Measurements from ENCODE around the gene MTCL1. TPM values are rescaled to one million over a fixed set of nuclear protein-coding genes. Genes with fewer than 3 reads are reported as not detected.
A peak's percentile ranks its signal among the peaks of the same experiment; 100 is the strongest.

The MTCL1 gene
- total RNA-seq, 1 experiment from 2014 or later: 50.1 TPM

- intact Hi-C loops (cut with micrococcal nuclease; ENCODE audit: unreplicated experiment): loop anchor here (10.0 kb wide), 1 partner anchor 183 kb away; no protein-coding TSS in a partner anchor
- in situ Hi-C loops (cut with HindIII; ENCODE audit: low pct_unique_long_range_greater_than_20kb, low sequenced_read_pairs): no loop called here
- no TSS peak for BruUV-seq (replicated peaks)
- ATAC-seq (no peak), DNase-seq (ENCODE audit: low read depth, low spot score) (peak; percentile 47)
- no peaks in the 10 kb centered on the region for H3K9me3 ChIP-seq (ENCODE audit: control insufficient read depth, insufficient read depth, low read depth, low read length)
- ChIA-PET CTCF (no interaction called here), POLR2A (no interaction called here)
- peaks cover 38% of the 10 kb centered on the region for H3K4me1 ChIP-seq (ENCODE audit: control insufficient read depth, insufficient read depth, low read length)
- no peaks in the 10 kb centered on the region for H3K27me3 ChIP-seq (ENCODE audit: control insufficient read depth, insufficient read depth, low read length)
- peak overlapping the region; percentile 81 for H3K27ac ChIP-seq (ENCODE audit: low read length)
- H3K36me3 ChIP-seq (ENCODE audit: control insufficient read depth, insufficient read depth, low read length): peaks cover 4% of the 10 kb centered on the region
- H3K4me3 ChIP-seq (ENCODE audit: low read depth in 2 of 2, low read length in 2 of 2): no peak overlapping the region
- TF ChIP-seq POLR2AphosphoS5 (IDR thresholded peaks at IDR 0.05; ENCODE audit: low read depth, low read length): no peak
- TF ChIP-seq REST (IDR thresholded peaks at IDR 0.05; ENCODE audit: insufficient read depth in 1 of 2, low read depth in 2 of 2, low read length in 1 of 2): no peak
- no peak for TF ChIP-seq CTCF (IDR thresholded peaks at IDR 0.05)
- no peak for TF ChIP-seq TCF7L2 (IDR thresholded peaks at IDR 0.05; ENCODE audit: low read depth, low read length)
- TF ChIP-seq SIN3A (IDR thresholded peaks at IDR 0.05; ENCODE audit: borderline replicate concordance, insufficient read depth, low read depth, low read length): no peak
Measured at GRCh38 chr18:8801263-8801901, 96.0 kb downstream of the MTCL1 start.

GRCh38 chr18:8802017-8802672 is 96.8 kb downstream of the MTCL1 start:
- H3K27me3 ChIP-seq (ENCODE audit: control insufficient read depth, insufficient read depth, low read length): no peaks in the 10 kb centered on the region
- ATAC-seq: no peak
- no TSS peak for BruUV-seq (replicated peaks)
- peak overlapping the region; percentile 81 for H3K27ac ChIP-seq (ENCODE audit: low read length)
- TF ChIP-seq TCF7L2 (IDR thresholded peaks at IDR 0.05; ENCODE audit: low read depth, low read length) (no peak), REST (IDR thresholded peaks at IDR 0.05; ENCODE audit: insufficient read depth in 1 of 2, low read depth in 2 of 2, low read length in 1 of 2) (no peak), POLR2AphosphoS5 (IDR thresholded peaks at IDR 0.05; ENCODE audit: low read depth, low read length) (no peak), CTCF (IDR thresholded peaks at IDR 0.05) (no peak), SIN3A (IDR thresholded peaks at IDR 0.05; ENCODE audit: borderline replicate concordance, insufficient read depth, low read depth, low read length) (no peak)
- DNase-seq (ENCODE audit: low read depth, low spot score): no peak
- POLR2A ChIA-PET: no interaction called here
- intact Hi-C loops (cut with micrococcal nuclease; ENCODE audit: unreplicated experiment): loop anchor here (10.0 kb wide), 1 partner anchor 183 kb away; no protein-coding TSS in a partner anchor
- in situ Hi-C loops (cut with HindIII; ENCODE audit: low pct_unique_long_range_greater_than_20kb, low sequenced_read_pairs): no loop called here
- H3K36me3 ChIP-seq (ENCODE audit: control insufficient read depth, insufficient read depth, low read length): peaks cover 4% of the 10 kb centered on the region
- H3K9me3 ChIP-seq (ENCODE audit: control insufficient read depth, insufficient read depth, low read depth, low read length): no peaks in the 10 kb centered on the region
- H3K4me1 ChIP-seq (ENCODE audit: control insufficient read depth, insufficient read depth, low read length): peaks cover 31% of the 10 kb centered on the region
- H3K4me3 ChIP-seq (ENCODE audit: low read depth in 2 of 2, low read length in 2 of 2): no peak overlapping the region
- CTCF ChIA-PET: no interaction called here
